Astrocyte of the spinal cord (primary cell): Measurements from ENCODE around the gene COL6A2.
"Not testable (repeated sequence)": the region's sequence is repeated elsewhere in the genome, so short reads cannot be mapped to it uniquely, and the experiment has no call there.

Source experiments
- DNase-seq: peaks from one replicate; pipeline ENCODE4 v3.0.0; 2011; ENCODE audit warnings: low read depth, low spot score
- H3K4me3 ChIP-seq: 2 replicates; pipeline ENCODE4 v1.5.1; 2011; ENCODE audit warnings: low read depth, mild to moderate bottlenecking, low read length, moderate library complexity
- CTCF ChIP-seq: IDR thresholded peaks from 2 replicates; pipeline ENCODE4 v1.5.1; 2012; ENCODE audit warnings: low read depth, mild to moderate bottlenecking, low read length, inconsistent platforms
- in situ Hi-C: cut with HindIII; loops from 2 replicates; pipeline ENCODE4 v1.10.0; 2017; ENCODE audit warnings: low sequenced_read_pairs

Gene COL6A2

GRCh38 chr21:46136739-46137349, 38.9 kb downstream of the COL6A2 start:
- in situ Hi-C loops = no loop called here
- TF ChIP-seq CTCF = no peak
- no peak overlapping the region for H3K4me3 ChIP-seq
- no peak for DNase-seq

GRCh38 chr21:46137908-46138307, 40.0 kb downstream of the COL6A2 start:
- no peak for TF ChIP-seq CTCF
- no peak overlapping the region for H3K4me3 ChIP-seq
- in situ Hi-C loops = no loop called here
- DNase-seq = no peak

GRCh38 chr21:46138383-46138970, 40.6 kb downstream of the COL6A2 start:
- H3K4me3 ChIP-seq = no peak overlapping the region
- TF ChIP-seq CTCF = no peak
- in situ Hi-C loops = no loop called here
- DNase-seq = no peak

GRCh38 chr21:46139686-46140085, 41.8 kb downstream of the COL6A2 start:
- in situ Hi-C loops = no loop called here
- DNase-seq = no peak
- H3K4me3 ChIP-seq = no peak overlapping the region
- no peak for TF ChIP-seq CTCF

GRCh38 chr21:46140352-46141003, 42.6 kb downstream of the COL6A2 start:
- in situ Hi-C loops, H3K4me3 ChIP-seq, DNase-seq: not testable (repeated sequence)

GRCh38 chr21:46141767-46142581, 44.1 kb downstream of the COL6A2 start:
- DNase-seq = no peak
- no peak overlapping the region for H3K4me3 ChIP-seq
- in situ Hi-C loops = no loop called here
- no peak for TF ChIP-seq CTCF
